ENCODE data around the gene GKAP1. TPM values are rescaled to one million over a fixed set of nuclear protein-coding genes. Genes with fewer than 3 reads are reported as not detected.

The GKAP1 gene
- total and polyA plus RNA-seq, 2 experiments from 2014 or later: 4.0 to 16.7 TPM

GRCh38 chr9:83794051-83794450 lies 23.5 kb downstream of the GKAP1 start:
- Mint-ChIP-seq H3K27ac (no peak overlapping the region), H3K27me3 (ENCODE audit: insufficient read depth, low read depth, poor library complexity) (no peaks in the 10 kb centered on the region)
- ATAC-seq: no peak

More at GRCh38 chr9:83794051-83794450, 23.5 kb downstream of the GKAP1 start:
- no peaks in the 10 kb centered on the region for H3K79me2 ChIP-seq (replicated peaks; ENCODE audit: insufficient read depth)
- no peaks in the 10 kb centered on the region for H3K4me1 ChIP-seq (ENCODE audit: insufficient read depth)
- H4K20me1 ChIP-seq (replicated peaks; ENCODE audit: insufficient read depth): no peaks in the 10 kb centered on the region
- Mint-ChIP-seq H3K36me3 (ENCODE audit: low read depth) (no peaks in the 10 kb centered on the region), H3K4me3 (no peak overlapping the region), H3K4me1 (no peaks in the 10 kb centered on the region), H3K9me3 (no peaks in the 10 kb centered on the region)
- H3K36me3 ChIP-seq (ENCODE audit: insufficient read depth): no peaks in the 10 kb centered on the region
- TF ChIP-seq CTCF (conservative IDR thresholded peaks at IDR 0.05; ENCODE audit: low read depth in 2 of 2) (no peak), ETS1 (IDR thresholded peaks at IDR 0.05) (no peak), ZNF331 (CRISPR knock-in tag; IDR thresholded peaks at IDR 0.05; ENCODE audit: low read depth) (no peak), NANOG (IDR thresholded peaks at IDR 0.05; ENCODE audit: borderline replicate concordance) (no peak), REST (IDR thresholded peaks at IDR 0.05; ENCODE audit: unreplicated experiment) (no peak), CREB1 (CRISPR knock-in tag; IDR thresholded peaks at IDR 0.05; ENCODE audit: low read depth) (no peak), JUNB (IDR thresholded peaks at IDR 0.05; ENCODE audit: unreplicated experiment) (no peak), ZNF114 (CRISPR knock-in tag; IDR thresholded peaks at IDR 0.05) (no peak), POLR2AphosphoS5 (IDR thresholded peaks at IDR 0.05; ENCODE audit: low read depth) (no peak), STAT1 (IDR thresholded peaks at IDR 0.05; ENCODE audit: unreplicated experiment) (no peak), EZH2phosphoT487 (IDR thresholded peaks at IDR 0.05; ENCODE audit: unreplicated experiment) (no peak), EZH2 (IDR thresholded peaks at IDR 0.05; ENCODE audit: low read depth, unreplicated experiment) (no peak), ZNF462 (CRISPR knock-in tag; IDR thresholded peaks at IDR 0.05) (no peak)
- H3K27ac ChIP-seq (ENCODE audit: low read depth): no peak overlapping the region
- H3K4me3 ChIP-seq: no peak overlapping the region
- no peak for DNase-seq (ENCODE audit: low spot score)
- no peaks in the 10 kb centered on the region for H3K27me3 ChIP-seq (ENCODE audit: insufficient read depth)
- no peaks in the 10 kb centered on the region for H3F3A ChIP-seq (replicated peaks; ENCODE audit: low read depth)
- no peak overlapping the region for H2AFZ ChIP-seq
- H3K4me2 ChIP-seq: no peak overlapping the region
- no peaks in the 10 kb centered on the region for H3K9me2 ChIP-seq (ENCODE audit: insufficient read depth)
